B cell (primary cell): ENCODE results near the gene CFAP73.

Experiments
- EZH2 ChIP-seq: IDR thresholded peaks from 2 replicates; pipeline ENCODE4 v1.6.1; 2012; ENCODE audit warnings: borderline replicate concordance, low read depth, mild to moderate bottlenecking, moderate library complexity, low read length; ENCODE audit not compliant: insufficient read depth, poor library complexity, severe bottlenecking
- TF ChIP-seq, protein P1 (sequence below): fragments of 200-600 bp; IDR thresholded peaks from one replicate; pipeline ENCODE4 v1.8.0; 2022; ENCODE audit warnings: antibody characterized with exemption, mild to moderate bottlenecking

DNA sequence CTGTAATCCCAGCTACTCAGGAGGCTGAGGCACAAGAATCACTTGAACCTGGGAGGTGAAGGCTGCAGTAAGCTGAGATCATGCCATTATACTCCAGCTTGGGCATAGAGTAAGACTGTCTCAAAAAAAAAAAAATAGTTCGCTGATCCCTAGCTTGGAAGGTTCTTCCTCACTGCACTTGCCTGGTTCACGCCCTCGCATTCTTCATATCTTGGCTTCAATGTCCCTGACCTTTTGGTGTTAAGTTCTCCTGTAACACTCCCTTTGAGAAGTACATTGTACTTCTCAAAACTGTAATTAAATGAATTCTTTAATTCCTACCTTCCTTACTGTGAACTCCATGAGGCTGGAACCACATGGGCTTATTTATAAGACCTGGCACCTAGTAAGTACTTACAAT is 55.3 kb downstream of the CFAP73 start:
- TF ChIP-seq, protein P1, sequence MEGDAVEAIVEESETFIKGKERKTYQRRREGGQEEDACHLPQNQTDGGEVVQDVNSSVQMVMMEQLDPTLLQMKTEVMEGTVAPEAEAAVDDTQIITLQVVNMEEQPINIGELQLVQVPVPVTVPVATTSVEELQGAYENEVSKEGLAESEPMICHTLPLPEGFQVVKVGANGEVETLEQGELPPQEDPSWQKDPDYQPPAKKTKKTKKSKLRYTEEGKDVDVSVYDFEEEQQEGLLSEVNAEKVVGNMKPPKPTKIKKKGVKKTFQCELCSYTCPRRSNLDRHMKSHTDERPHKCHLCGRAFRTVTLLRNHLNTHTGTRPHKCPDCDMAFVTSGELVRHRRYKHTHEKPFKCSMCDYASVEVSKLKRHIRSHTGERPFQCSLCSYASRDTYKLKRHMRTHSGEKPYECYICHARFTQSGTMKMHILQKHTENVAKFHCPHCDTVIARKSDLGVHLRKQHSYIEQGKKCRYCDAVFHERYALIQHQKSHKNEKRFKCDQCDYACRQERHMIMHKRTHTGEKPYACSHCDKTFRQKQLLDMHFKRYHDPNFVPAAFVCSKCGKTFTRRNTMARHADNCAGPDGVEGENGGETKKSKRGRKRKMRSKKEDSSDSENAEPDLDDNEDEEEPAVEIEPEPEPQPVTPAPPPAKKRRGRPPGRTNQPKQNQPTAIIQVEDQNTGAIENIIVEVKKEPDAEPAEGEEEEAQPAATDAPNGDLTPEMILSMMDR = no peak
- TF ChIP-seq EZH2 = no peak
